Cardiac fibroblast (primary cell): ENCODE results near the gene CA7.
A peak's percentile ranks its signal among the peaks of the same experiment; 100 is the strongest.

Source experiments
- DNase-seq, 2 donors: peaks; one replicate each; pipeline versions ENCODE4 v3.0.0 to v3.0.0-alpha.2; 2010; ENCODE audit warnings: low read depth in 2 of 2
- H3K4me3 ChIP-seq, 2 donors: replicated peaks in 1 of 2; 1 replicate in 1 of 2; 2 replicates in 1 of 2; pipeline ENCODE4 v1.5.1; 2011; ENCODE audit warnings: low read depth in 2 of 2, low read length in 2 of 2, mild to moderate bottlenecking in 2 of 2, moderate library complexity in 1 of 2
- CTCF ChIP-seq: IDR thresholded peaks from one replicate; pipeline ENCODE4 v1.5.1; 2011; ENCODE audit warnings: low read depth, mild to moderate bottlenecking, low read length, inconsistent platforms

CA7 gene

GRCh38 chr16:66871840-66872239 is 27.6 kb downstream of the CA7 start:
- no peak for DNase-seq
- TF ChIP-seq CTCF = no peak
- no peak overlapping the region for H3K4me3 ChIP-seq

GRCh38 chr16:66872559-66872942 is 28.3 kb downstream of the CA7 start:
- peak in 1 of 2 donors; percentile 13 for DNase-seq
- peak overlapping the region; percentile 23 to 40 for H3K4me3 ChIP-seq
- no peak for TF ChIP-seq CTCF

- TF ChIP-seq CTCF = peak; percentile 87
- H3K4me3 ChIP-seq = peak overlapping the region; percentile 23 to 40
- DNase-seq = peak; percentile 97 to 100
These were observed 28.9 kb downstream of the CA7 start for GRCh38 chr16:66872943-66873684.

GRCh38 chr16:66873685-66874055 is 29.5 kb downstream of the CA7 start:
- DNase-seq = no peak
- TF ChIP-seq CTCF = no peak
- no peak overlapping the region for H3K4me3 ChIP-seq

- H3K4me3 ChIP-seq = no peak overlapping the region
- DNase-seq = peak; percentile 66 to 72
- TF ChIP-seq CTCF = no peak
These were observed 30.0 kb downstream of the CA7 start for GRCh38 chr16:66874079-66874775.

- DNase-seq = no peak
- H3K4me3 ChIP-seq = no peak overlapping the region
- no peak for TF ChIP-seq CTCF
These were observed 33.9 kb downstream of the CA7 start for GRCh38 chr16:66878067-66878466.
